IMR-90 (cell line): Measurements from ENCODE around the gene PDE6B.

ENCODE experiments used
- BHLHE40 ChIP-seq: fragments of 150-350 bp; IDR thresholded peaks from 2 replicates; pipeline ENCODE4 v1.6.1; 2016; ENCODE audit warnings: mild to moderate bottlenecking, low read depth, low read length
- CEBPB ChIP-seq: IDR thresholded peaks from 2 replicates; pipeline ENCODE4 v1.6.1; 2012; ENCODE audit warnings: low read depth, low read length, improper control_type of control experiment
- ELK1 ChIP-seq: fragments of 150-350 bp; IDR thresholded peaks from 2 replicates; pipeline ENCODE4 v1.6.1; 2016; ENCODE audit warnings: low read depth, mild to moderate bottlenecking, low read length, moderate library complexity, borderline replicate concordance
- MXI1 ChIP-seq: IDR thresholded peaks from 2 replicates; pipeline ENCODE4 v1.6.1; 2012; ENCODE audit warnings: low read depth, mild to moderate bottlenecking, low read length, moderate library complexity, borderline replicate concordance
- NFE2L2 ChIP-seq: fragments of 150-350 bp; IDR thresholded peaks from 2 replicates; pipeline ENCODE4 v1.6.1; 2016; ENCODE audit warnings: low read depth, mild to moderate bottlenecking, low read length
- POLR2A ChIP-seq: IDR thresholded peaks from 2 replicates; pipeline ENCODE4 v1.6.1; 2012; ENCODE audit warnings: mild to moderate bottlenecking, low read depth, low read length
- RAD21 ChIP-seq: IDR thresholded peaks from 2 replicates; pipeline ENCODE4 v1.6.1; 2012; ENCODE audit warnings: low read length, improper control_type of control experiment
- RFX5 ChIP-seq: IDR thresholded peaks from 2 replicates; pipeline ENCODE4 v1.8.0; 2012; ENCODE audit warnings: low read depth, mild to moderate bottlenecking, low read length, moderate library complexity
- SMC3 ChIP-seq: fragments of 150-350 bp; IDR thresholded peaks from 2 replicates; pipeline ENCODE4 v1.6.1; 2016; ENCODE audit warnings: low read depth, mild to moderate bottlenecking, antibody characterized with exemption, low read length, moderate library complexity
- USF2 ChIP-seq: fragments of 150-350 bp; IDR thresholded peaks from 2 replicates; pipeline ENCODE4 v1.6.1; 2017; ENCODE audit warnings: mild to moderate bottlenecking, antibody characterized with exemption, low read length, low read depth
- TF ChIP-seq, protein P1 (sequence below): conservative IDR thresholded peaks from 2 replicates; pipeline ENCODE4 v1.5.1; 2012; ENCODE audit warnings: mild to moderate bottlenecking, low read depth, low read length, improper control_type of control experiment

GRCh38 chr4:581181-581580 lies 44.2 kb upstream of the PDE6B start:
- no peak for TF ChIP-seq POLR2A
- TF ChIP-seq, protein P1, sequence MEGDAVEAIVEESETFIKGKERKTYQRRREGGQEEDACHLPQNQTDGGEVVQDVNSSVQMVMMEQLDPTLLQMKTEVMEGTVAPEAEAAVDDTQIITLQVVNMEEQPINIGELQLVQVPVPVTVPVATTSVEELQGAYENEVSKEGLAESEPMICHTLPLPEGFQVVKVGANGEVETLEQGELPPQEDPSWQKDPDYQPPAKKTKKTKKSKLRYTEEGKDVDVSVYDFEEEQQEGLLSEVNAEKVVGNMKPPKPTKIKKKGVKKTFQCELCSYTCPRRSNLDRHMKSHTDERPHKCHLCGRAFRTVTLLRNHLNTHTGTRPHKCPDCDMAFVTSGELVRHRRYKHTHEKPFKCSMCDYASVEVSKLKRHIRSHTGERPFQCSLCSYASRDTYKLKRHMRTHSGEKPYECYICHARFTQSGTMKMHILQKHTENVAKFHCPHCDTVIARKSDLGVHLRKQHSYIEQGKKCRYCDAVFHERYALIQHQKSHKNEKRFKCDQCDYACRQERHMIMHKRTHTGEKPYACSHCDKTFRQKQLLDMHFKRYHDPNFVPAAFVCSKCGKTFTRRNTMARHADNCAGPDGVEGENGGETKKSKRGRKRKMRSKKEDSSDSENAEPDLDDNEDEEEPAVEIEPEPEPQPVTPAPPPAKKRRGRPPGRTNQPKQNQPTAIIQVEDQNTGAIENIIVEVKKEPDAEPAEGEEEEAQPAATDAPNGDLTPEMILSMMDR: no peak
- no peak for TF ChIP-seq RAD21
- TF ChIP-seq ELK1: no peak
- no peak for TF ChIP-seq BHLHE40
- TF ChIP-seq SMC3: no peak
- no peak for TF ChIP-seq RFX5
- no peak for TF ChIP-seq CEBPB
- no peak for TF ChIP-seq MXI1
- no peak for TF ChIP-seq NFE2L2
- no peak for TF ChIP-seq USF2
